ENCODE data around the gene TBL1X.

Gene TBL1X

GRCh38 chrX:9526965-9527364 lies 62.1 kb downstream of the TBL1X start:
- Histone ChIP-seq H3K36me3 (no peaks in the 10 kb centered on the region), H3K27me3 (no peaks in the 10 kb centered on the region), H3K9me3 (no peaks in the 10 kb centered on the region), H3K4me3 (ENCODE audit: low read depth, low read length) (no peak overlapping the region), H3K4me1 (no peaks in the 10 kb centered on the region)
- DNase-seq, result no peak
- TF ChIP-seq, protein P1, sequence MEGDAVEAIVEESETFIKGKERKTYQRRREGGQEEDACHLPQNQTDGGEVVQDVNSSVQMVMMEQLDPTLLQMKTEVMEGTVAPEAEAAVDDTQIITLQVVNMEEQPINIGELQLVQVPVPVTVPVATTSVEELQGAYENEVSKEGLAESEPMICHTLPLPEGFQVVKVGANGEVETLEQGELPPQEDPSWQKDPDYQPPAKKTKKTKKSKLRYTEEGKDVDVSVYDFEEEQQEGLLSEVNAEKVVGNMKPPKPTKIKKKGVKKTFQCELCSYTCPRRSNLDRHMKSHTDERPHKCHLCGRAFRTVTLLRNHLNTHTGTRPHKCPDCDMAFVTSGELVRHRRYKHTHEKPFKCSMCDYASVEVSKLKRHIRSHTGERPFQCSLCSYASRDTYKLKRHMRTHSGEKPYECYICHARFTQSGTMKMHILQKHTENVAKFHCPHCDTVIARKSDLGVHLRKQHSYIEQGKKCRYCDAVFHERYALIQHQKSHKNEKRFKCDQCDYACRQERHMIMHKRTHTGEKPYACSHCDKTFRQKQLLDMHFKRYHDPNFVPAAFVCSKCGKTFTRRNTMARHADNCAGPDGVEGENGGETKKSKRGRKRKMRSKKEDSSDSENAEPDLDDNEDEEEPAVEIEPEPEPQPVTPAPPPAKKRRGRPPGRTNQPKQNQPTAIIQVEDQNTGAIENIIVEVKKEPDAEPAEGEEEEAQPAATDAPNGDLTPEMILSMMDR (IDR thresholded peaks at IDR 0.05; ENCODE audit: low read depth, low read length), result no peak

- Histone ChIP-seq H3K9me3 (no peaks in the 10 kb centered on the region), H3K4me1 (no peaks in the 10 kb centered on the region), H3K27me3 (no peaks in the 10 kb centered on the region), H3K36me3 (no peaks in the 10 kb centered on the region), H3K4me3 (ENCODE audit: low read depth, low read length) (no peak overlapping the region)
- TF ChIP-seq, protein P1 (IDR thresholded peaks at IDR 0.05; ENCODE audit: low read depth, low read length), result no peak
- no peak for DNase-seq
Observed at GRCh38 chrX:9528498-9528897, 63.6 kb downstream of the TBL1X start.

GRCh38 chrX:9529223-9529622 lies 64.4 kb downstream of the TBL1X start:
- TF ChIP-seq, protein P1 (IDR thresholded peaks at IDR 0.05; ENCODE audit: low read depth, low read length), result no peak
- H3K4me3 ChIP-seq (ENCODE audit: low read depth, low read length), result no peak overlapping the region

DNA sequence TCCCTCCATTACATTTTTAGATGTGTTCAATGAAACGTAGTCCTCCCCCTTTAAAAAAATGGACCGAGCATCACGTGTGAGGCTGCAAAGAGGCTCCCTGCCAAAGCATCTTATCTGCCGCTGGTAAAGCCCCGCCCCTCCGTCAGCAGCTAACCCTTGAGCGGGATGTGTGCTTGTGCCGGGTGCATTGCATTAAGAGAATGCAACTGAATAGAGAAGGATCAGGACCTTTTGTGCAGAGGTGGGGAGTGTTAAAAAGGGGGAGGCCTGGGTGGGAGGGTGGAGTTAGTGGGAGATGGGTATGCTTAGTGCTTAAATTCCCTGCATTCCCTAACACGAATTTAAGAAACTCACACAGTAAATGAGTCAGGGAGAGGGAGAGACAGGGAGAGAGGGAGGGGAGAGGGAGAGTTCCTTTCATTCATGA lies 66.0 kb downstream of the TBL1X start:
- Histone ChIP-seq H3K4me1 (no peaks in the 10 kb centered on the region), H3K9me3 (no peaks in the 10 kb centered on the region), H3K4me3 (ENCODE audit: low read depth, low read length) (0 out of 2 replicates have a peak overlapping the region, but pooled peaks have one; percentile 0), H3K27me3 (no peaks in the 10 kb centered on the region), H3K36me3 (no peaks in the 10 kb centered on the region)
- DNase-seq, result peak; percentile 79
- TF ChIP-seq, protein P1 (IDR thresholded peaks at IDR 0.05; ENCODE audit: low read depth, low read length), result no peak

More at GRCh38 chrX:9529223-9529622, 64.4 kb downstream of the TBL1X start:
- Histone ChIP-seq H3K36me3 (no peaks in the 10 kb centered on the region), H3K4me1 (no peaks in the 10 kb centered on the region), H3K9me3 (no peaks in the 10 kb centered on the region), H3K27me3 (no peaks in the 10 kb centered on the region)
- no peak for DNase-seq

GRCh38 chrX:9532349-9532748 lies 67.5 kb downstream of the TBL1X start:
- Histone ChIP-seq H3K4me3 (ENCODE audit: low read depth, low read length) (no peak overlapping the region), H3K27me3 (no peaks in the 10 kb centered on the region), H3K36me3 (no peaks in the 10 kb centered on the region), H3K9me3 (no peaks in the 10 kb centered on the region), H3K4me1 (no peaks in the 10 kb centered on the region)
- TF ChIP-seq, protein P1 (IDR thresholded peaks at IDR 0.05; ENCODE audit: low read depth, low read length), result no peak
- DNase-seq, result no peak

DNA sequence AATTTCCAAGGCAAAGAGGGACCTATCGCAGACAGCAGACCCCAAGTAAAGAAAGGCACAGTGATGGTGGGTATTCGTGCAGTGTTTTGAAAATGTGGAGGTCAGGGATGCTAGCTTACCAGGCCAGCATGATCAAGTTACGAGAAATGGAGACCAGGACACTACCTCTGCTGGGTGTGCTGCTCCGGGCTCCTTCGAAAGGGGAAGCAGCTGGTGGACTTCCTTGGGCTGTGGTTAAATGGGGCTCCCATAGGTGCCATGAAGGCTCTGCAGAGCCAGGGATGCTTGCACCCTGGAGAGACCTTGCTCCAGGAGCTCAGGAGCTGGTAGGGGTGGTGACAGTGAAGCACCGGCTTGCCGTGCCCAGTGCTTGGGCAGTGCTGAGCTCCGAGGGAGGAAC lies 68.8 kb downstream of the TBL1X start:
- H3K36me3 ChIP-seq, result no peaks in the 10 kb centered on the region
- no peak for DNase-seq
- H3K4me3 ChIP-seq (ENCODE audit: low read depth, low read length), result no peak overlapping the region
- TF ChIP-seq, protein P1 (IDR thresholded peaks at IDR 0.05; ENCODE audit: low read depth, low read length), result no peak
- H3K9me3 ChIP-seq, result no peaks in the 10 kb centered on the region
- no peaks in the 10 kb centered on the region for H3K27me3 ChIP-seq
- no peaks in the 10 kb centered on the region for H3K4me1 ChIP-seq

Data from BE2C (cell line).